A673 (cell line): Measurements from ENCODE around the gene PGGT1B. TPM values are rescaled to one million over a fixed set of nuclear protein-coding genes. Genes with fewer than 3 reads are reported as not detected.

Source experiments
- BruUV-seq: library from RNA; stranded (reverse); fragments of 400-500 nt; replicated peaks from 2 replicates; lab custom pipeline; 2021; lab: Mats Ljungman, UMichigan
- CTCF ChIA-PET: fragments of 300-600 bp; sonication (Branson Sonifier 250); formaldehyde crosslinking; loops from one replicate; lab custom pipeline; 2022; ENCODE audit warnings: antibody characterized with exemption; lab: Charles Lee
- POLR2A ChIA-PET: fragments of 300-600 bp; sonication (Branson Sonifier 250); formaldehyde crosslinking; loops from one replicate; lab custom pipeline; 2022; ENCODE audit warnings: antibody characterized with exemption; ENCODE audit not compliant: low non-redundant PET; lab: Charles Lee
- DNase-seq: peaks from one replicate; pipeline ENCODE4 v3.0.0-alpha.2; 2015; ENCODE audit warnings: low spot score
- H3K27ac ChIP-seq: fragments of 200-600 bp; sonication (generic); 2 replicates; pipeline ENCODE4 v1.5.1; 2016; ENCODE audit warnings: mixed run types, low read depth, mild to moderate bottlenecking, mixed read lengths, antibody characterized with exemption, low read length; ENCODE audit not compliant: poor library complexity, severe bottlenecking
- H3K27me3 ChIP-seq: fragments of 200-600 bp; sonication (generic); replicated peaks from 2 replicates; pipeline ENCODE4 v1.6.1; 2017; ENCODE audit warnings: mixed run types, low read depth, mild to moderate bottlenecking, mixed read lengths, antibody characterized with exemption, low read length; ENCODE audit not compliant: insufficient read depth, poor library complexity
- H3K36me3 ChIP-seq: fragments of 200-600 bp; sonication (generic); 2 replicates; pipeline ENCODE4 v1.6.1; 2016; ENCODE audit warnings: mixed run types, mild to moderate bottlenecking, mixed read lengths, antibody characterized with exemption, low read length; ENCODE audit not compliant: insufficient read depth, poor library complexity, severe bottlenecking
- H3K4me1 ChIP-seq: fragments of 200-600 bp; sonication (generic); 2 replicates; pipeline ENCODE4 v1.6.1; 2017; ENCODE audit warnings: mixed run types, mild to moderate bottlenecking, mixed read lengths, antibody characterized with exemption, low read length; ENCODE audit not compliant: insufficient read depth, poor library complexity, severe bottlenecking
- H3K4me3 ChIP-seq: fragments of 200-600 bp; sonication (generic); 2 replicates; pipeline ENCODE4 v1.5.1; 2016; ENCODE audit warnings: low read depth, mixed run types, mild to moderate bottlenecking, mixed read lengths, low read length; ENCODE audit not compliant: poor library complexity, severe bottlenecking
- H3K9me3 ChIP-seq: fragments of 200-600 bp; sonication (generic); 2 replicates; pipeline ENCODE4 v1.6.1; 2016; ENCODE audit warnings: mixed run types, low read depth, mild to moderate bottlenecking, mixed read lengths, antibody characterized with exemption, low read length; ENCODE audit not compliant: poor library complexity, severe bottlenecking
- EZH2 ChIP-seq: fragments of 200-600 bp; sonication (generic); IDR thresholded peaks from 2 replicates; pipeline ENCODE4 v1.6.1; 2017; ENCODE audit warnings: borderline replicate concordance, low read depth, mild to moderate bottlenecking, mixed read lengths, antibody characterized with exemption, low read length; ENCODE audit not compliant: poor library complexity, severe bottlenecking
- intact Hi-C: fragments of 100-400 bp; cut with micrococcal nuclease; formaldehyde crosslinking; loops from one replicate; pipeline ENCODE4 v1.10.0; 2022; ENCODE audit not compliant: unreplicated experiment
- total RNA-seq: library from RNA; stranded (reverse); gene quantifications from 2 replicates; pipeline ENCODE4 v1.2.3, GENCODE V29; 2021
- TF ChIP-seq, protein P1 (sequence below): fragments of 300-800, 200-600 bp; sonication (generic); conservative IDR thresholded peaks from 2 replicates; pipeline ENCODE4 v1.5.1; 2017; ENCODE audit warnings: low read depth, mild to moderate bottlenecking, antibody characterized with exemption, low read length, moderate library complexity, mixed read lengths

The PGGT1B gene
- total RNA-seq, 1 experiment from 2014 or later = 43.0 TPM

- BruUV-seq = no TSS peak
- Histone ChIP-seq H3K27ac (no peak overlapping the region), H3K9me3 (no peaks in the 10 kb centered on the region), H3K36me3 (no peaks in the 10 kb centered on the region), H3K4me3 (no peak overlapping the region), H3K27me3 (peaks cover 3% of the 10 kb centered on the region), H3K4me1 (peaks cover 4% of the 10 kb centered on the region)
- ChIA-PET POLR2A (no interaction called here), CTCF (no interaction called here)
- intact Hi-C loops = no loop called here
- DNase-seq = no peak
- TF ChIP-seq, protein P1, sequence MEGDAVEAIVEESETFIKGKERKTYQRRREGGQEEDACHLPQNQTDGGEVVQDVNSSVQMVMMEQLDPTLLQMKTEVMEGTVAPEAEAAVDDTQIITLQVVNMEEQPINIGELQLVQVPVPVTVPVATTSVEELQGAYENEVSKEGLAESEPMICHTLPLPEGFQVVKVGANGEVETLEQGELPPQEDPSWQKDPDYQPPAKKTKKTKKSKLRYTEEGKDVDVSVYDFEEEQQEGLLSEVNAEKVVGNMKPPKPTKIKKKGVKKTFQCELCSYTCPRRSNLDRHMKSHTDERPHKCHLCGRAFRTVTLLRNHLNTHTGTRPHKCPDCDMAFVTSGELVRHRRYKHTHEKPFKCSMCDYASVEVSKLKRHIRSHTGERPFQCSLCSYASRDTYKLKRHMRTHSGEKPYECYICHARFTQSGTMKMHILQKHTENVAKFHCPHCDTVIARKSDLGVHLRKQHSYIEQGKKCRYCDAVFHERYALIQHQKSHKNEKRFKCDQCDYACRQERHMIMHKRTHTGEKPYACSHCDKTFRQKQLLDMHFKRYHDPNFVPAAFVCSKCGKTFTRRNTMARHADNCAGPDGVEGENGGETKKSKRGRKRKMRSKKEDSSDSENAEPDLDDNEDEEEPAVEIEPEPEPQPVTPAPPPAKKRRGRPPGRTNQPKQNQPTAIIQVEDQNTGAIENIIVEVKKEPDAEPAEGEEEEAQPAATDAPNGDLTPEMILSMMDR = no peak
- TF ChIP-seq EZH2 = no peak
Measured at GRCh38 chr5:115297031-115297430, 34.4 kb upstream of the PGGT1B start.

- intact Hi-C loops = no loop called here
- TF ChIP-seq EZH2 = no peak
- H3K4me1 ChIP-seq = peaks cover 4% of the 10 kb centered on the region
- POLR2A ChIA-PET = interaction anchor here (0.5 to 0.9 kb wide), 2 partner anchors 247 to 249 kb away, joined by 3 read pairs; no protein-coding TSS in a partner anchor
- CTCF ChIA-PET = interaction anchor here (0.8 kb wide), 1 partner anchor 658 kb away, joined by 4 read pairs; no protein-coding TSS in a partner anchor
- H3K27ac ChIP-seq = peak within 1 kb of the TSS; percentile 72
- H3K4me3 ChIP-seq = peak within 1 kb of the TSS; percentile 67
- peak; percentile 85 for DNase-seq
- no peaks in the 10 kb centered on the region for H3K27me3 ChIP-seq
- no peaks in the 10 kb centered on the region for H3K9me3 ChIP-seq
- H3K36me3 ChIP-seq = no peaks in the 10 kb centered on the region
- no TSS peak for BruUV-seq
Measured at GRCh38 chr5:115296124-115297022, 33.7 kb upstream of the PGGT1B start, which contains the start of gene CCDC112. Gene CCDC112 (minus strand): TSS chr5:115296654. CDS start chr5:115296543, 111 bp downstream.

DNA sequence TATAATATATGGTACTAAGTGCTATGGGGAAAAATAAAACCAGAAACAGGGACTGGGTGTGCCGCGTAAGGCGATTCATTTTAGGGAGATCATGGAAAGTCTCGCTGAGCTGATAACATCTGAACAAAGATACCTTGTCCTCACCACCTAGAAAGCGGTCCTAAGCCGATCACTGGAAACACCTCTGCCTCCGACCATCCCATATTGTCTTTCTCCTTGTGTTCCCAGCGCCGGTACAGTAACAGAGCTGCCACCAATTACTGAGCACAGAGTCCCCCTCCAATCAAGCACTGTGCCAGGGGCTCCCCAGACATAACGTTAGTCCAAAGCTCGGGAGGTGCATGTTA lies 33.1 kb upstream of the PGGT1B start:
- ChIA-PET POLR2A (interaction anchor here (0.9 kb wide), 1 partner anchor 249 kb away, joined by 3 read pairs; no protein-coding TSS in a partner anchor), CTCF (interaction anchor here (0.8 kb wide), 1 partner anchor 659 kb away, joined by 4 read pairs; no protein-coding TSS in a partner anchor)
- Histone ChIP-seq H3K27me3 (no peaks in the 10 kb centered on the region), H3K9me3 (no peaks in the 10 kb centered on the region), H3K36me3 (no peaks in the 10 kb centered on the region), H3K4me3 (peak overlapping the region; percentile 67), H3K4me1 (peaks cover 4% of the 10 kb centered on the region), H3K27ac (peak overlapping the region; percentile 72)
- TF ChIP-seq, protein P1 = no peak
- TF ChIP-seq EZH2 = no peak
- DNase-seq = no peak
- TSS peak; percentile 30 for BruUV-seq
- intact Hi-C loops = no loop called here
